WTC11 (cell line): ENCODE data around the gene DHPS. TPM values are rescaled to one million over a fixed set of nuclear protein-coding genes. Genes with fewer than 3 reads are reported as not detected.

Experiments used
- ATAC-seq: fragments of 200-7000 bp; cut with Tn5 transposase; 2 replicates; pipeline ENCODE4 v1.10.0; 2021; ENCODE audit warnings: mild to moderate bottlenecking, moderate library complexity
- CTCF ChIA-PET: fragments of 300-600 bp; sonication (Branson Sonifier 250); formaldehyde crosslinking; loops from one replicate; lab custom pipeline; 2021; ENCODE audit warnings: antibody characterized with exemption; lab: Charles Lee
- POLR2A ChIA-PET: fragments of 350-600 bp; sonication (Branson Sonifier 250); formaldehyde crosslinking; loops from one replicate; lab custom pipeline; 2021; ENCODE audit warnings: antibody characterized with exemption; lab: Charles Lee
- DNase-seq: peaks from one replicate; pipeline ENCODE4 v3.0.0; 2021; ENCODE audit warnings: low spot score
- H3K27ac Mint-ChIP-seq: 2 replicates; pipeline ENCODE4 v1.8.0; 2021; ENCODE audit warnings: mixed read lengths
- H3K27me3 Mint-ChIP-seq: 2 replicates; pipeline ENCODE4 v1.8.0; 2021; ENCODE audit warnings: low read depth, mild to moderate bottlenecking, moderate library complexity, mixed read lengths
- H3K36me3 Mint-ChIP-seq: 2 replicates; pipeline ENCODE4 v1.8.0; 2021; ENCODE audit warnings: mixed read lengths
- H3K4me1 Mint-ChIP-seq: 2 replicates; pipeline ENCODE4 v1.8.0; 2022; ENCODE audit warnings: mixed read lengths
- H3K4me3 Mint-ChIP-seq: 2 replicates; pipeline ENCODE4 v1.8.0; 2021; ENCODE audit warnings: mild to moderate bottlenecking, moderate library complexity, mixed read lengths
- H3K9me3 Mint-ChIP-seq: 2 replicates; pipeline ENCODE4 v1.8.0; 2021; ENCODE audit warnings: mixed read lengths
- ATF6 ChIP-seq: sonication (generic); formaldehyde crosslinking; IDR thresholded peaks from 2 replicates; pipeline ENCODE4 v1.8.1; 2023; ENCODE audit warnings: mild to moderate bottlenecking, missing genetic modification reagents
- CBFB ChIP-seq: sonication (generic); formaldehyde crosslinking; IDR thresholded peaks from 2 replicates; pipeline ENCODE4 v1.8.1; 2022; ENCODE audit warnings: mild to moderate bottlenecking, low read depth, missing genetic modification reagents
- CREB1 ChIP-seq: sonication (generic); formaldehyde crosslinking; IDR thresholded peaks from 2 replicates; pipeline ENCODE4 v1.8.0; 2023; ENCODE audit warnings: mild to moderate bottlenecking, missing genetic modification reagents
- CREM ChIP-seq: sonication (generic); formaldehyde crosslinking; IDR thresholded peaks from 2 replicates; pipeline ENCODE4 v1.8.1; 2022; ENCODE audit warnings: mild to moderate bottlenecking, missing genetic modification reagents, moderate library complexity
- EMX1 ChIP-seq: fragments of 250-450 bp; sonication (Bioruptor Pico); IDR thresholded peaks from 2 replicates; pipeline ENCODE4 v1.8.0; 2021; ENCODE audit warnings: mild to moderate bottlenecking
- GABPB1 ChIP-seq: sonication (generic); formaldehyde crosslinking; IDR thresholded peaks from 2 replicates; pipeline ENCODE4 v1.8.1; 2023; ENCODE audit warnings: mild to moderate bottlenecking, missing genetic modification reagents
- JAZF1 ChIP-seq: fragments of 250-450 bp; sonication (Bioruptor Pico); IDR thresholded peaks from 2 replicates; pipeline ENCODE4 v1.9.0; 2021; ENCODE audit warnings: moderate library complexity, mild to moderate bottlenecking, inconsistent platforms
- MLX ChIP-seq: sonication (generic); formaldehyde crosslinking; IDR thresholded peaks from 2 replicates; pipeline ENCODE4 v1.8.1; 2023; ENCODE audit warnings: mild to moderate bottlenecking, missing genetic modification reagents, moderate library complexity
- MXD4 ChIP-seq: fragments of 250-450 bp; sonication (Bioruptor Pico); IDR thresholded peaks from 2 replicates; pipeline ENCODE4 v1.8.0; 2021; ENCODE audit warnings: mild to moderate bottlenecking, moderate library complexity, borderline replicate concordance
- NFATC4 ChIP-seq: fragments of 250-450 bp; sonication (Bioruptor Pico); IDR thresholded peaks from 2 replicates; pipeline ENCODE4 v1.9.0; 2021; ENCODE audit warnings: mild to moderate bottlenecking
- NR2C2 ChIP-seq: sonication (generic); formaldehyde crosslinking; IDR thresholded peaks from 2 replicates; pipeline ENCODE4 v1.8.0; 2022; ENCODE audit warnings: mild to moderate bottlenecking, missing genetic modification reagents
- OVOL2 ChIP-seq: fragments of 250-450 bp; sonication (Bioruptor Pico); IDR thresholded peaks from 2 replicates; pipeline ENCODE4 v1.9.0; 2021; ENCODE audit warnings: mild to moderate bottlenecking, borderline replicate concordance
- RORB ChIP-seq: fragments of 250-450 bp; sonication (Bioruptor Pico); IDR thresholded peaks from 2 replicates; pipeline ENCODE4 v1.9.0; 2021; ENCODE audit warnings: mild to moderate bottlenecking
- SMAD3 ChIP-seq: sonication (generic); formaldehyde crosslinking; IDR thresholded peaks from 2 replicates; pipeline ENCODE4 v1.8.0; 2022; ENCODE audit warnings: missing genetic modification reagents, mild to moderate bottlenecking, borderline replicate concordance
- SMAD4 ChIP-seq: sonication (generic); formaldehyde crosslinking; IDR thresholded peaks from 2 replicates; pipeline ENCODE4 v1.8.0; 2022; ENCODE audit warnings: mild to moderate bottlenecking, missing genetic modification reagents
- TEAD1 ChIP-seq: sonication (generic); formaldehyde crosslinking; IDR thresholded peaks from 2 replicates; pipeline ENCODE4 v1.8.0; 2022; ENCODE audit warnings: mild to moderate bottlenecking, missing genetic modification reagents
- TEAD4 ChIP-seq: sonication (generic); formaldehyde crosslinking; IDR thresholded peaks from 2 replicates; pipeline ENCODE4 v1.8.0; 2022; ENCODE audit warnings: mild to moderate bottlenecking, missing genetic modification reagents
- ZNF121 ChIP-seq: sonication (generic); formaldehyde crosslinking; IDR thresholded peaks from 2 replicates; pipeline ENCODE4 v1.8.0; 2023; ENCODE audit warnings: missing genetic modification reagents
- ZNF416 ChIP-seq: fragments of 250-450 bp; sonication (Bioruptor Pico); IDR thresholded peaks from 2 replicates; pipeline ENCODE4 v1.9.0; 2021; ENCODE audit warnings: mild to moderate bottlenecking, inconsistent platforms
- total RNA-seq: library from RNA; stranded (reverse); gene quantifications from 3 replicates; pipeline ENCODE4 v1.2.3, GENCODE V29; 2021
- TF ChIP-seq, protein P1 (sequence below): sonication (generic); formaldehyde crosslinking; IDR thresholded peaks from 2 replicates; pipeline ENCODE4 v1.8.1; 2022; ENCODE audit warnings: missing genetic modification reagents, borderline replicate concordance
- TF ChIP-seq, protein P2 (sequence below): sonication (generic); formaldehyde crosslinking; IDR thresholded peaks from 2 replicates; pipeline ENCODE4 v1.8.0; 2023; ENCODE audit warnings: missing genetic modification reagents
- TF ChIP-seq, protein P3 (sequence below): sonication (generic); formaldehyde crosslinking; IDR thresholded peaks from 2 replicates; pipeline ENCODE4 v1.8.0; 2022; ENCODE audit warnings: mild to moderate bottlenecking, missing genetic modification reagents
- TF ChIP-seq, protein P4 (sequence below): sonication (generic); formaldehyde crosslinking; IDR thresholded peaks from 2 replicates; pipeline ENCODE4 v1.8.1; 2023; ENCODE audit warnings: mild to moderate bottlenecking, moderate library complexity, missing genetic modification reagents

DHPS gene
- total RNA-seq, 1 experiment from 2014 or later: 115 TPM

DNA sequence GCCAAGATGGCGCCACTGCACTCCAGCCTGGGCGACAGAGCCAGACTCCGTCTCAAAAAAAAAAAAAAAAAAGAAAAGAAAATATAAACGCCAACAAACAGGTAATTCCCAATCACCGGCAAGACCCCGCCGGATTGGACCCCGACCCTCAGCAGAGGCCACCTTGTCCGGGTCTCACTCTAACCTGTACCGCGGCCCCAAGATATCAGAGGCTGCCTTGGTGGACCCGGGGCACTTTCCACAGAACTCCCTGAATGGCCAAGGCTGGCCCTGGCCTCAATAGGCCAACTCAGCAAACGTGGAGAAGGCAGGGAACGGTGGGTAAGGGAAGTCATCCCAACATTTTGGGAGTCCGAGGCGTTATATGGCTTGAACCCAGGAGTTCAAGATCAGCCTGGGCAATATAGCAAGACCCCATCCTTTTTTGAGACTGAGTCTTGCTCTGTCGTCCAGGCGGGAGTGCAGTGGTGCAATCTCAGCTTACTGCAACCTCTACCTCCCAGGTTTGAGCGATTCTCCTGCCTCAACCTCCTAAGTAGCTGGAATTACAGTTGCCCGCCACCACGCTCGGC lies 43.0 kb downstream of the DHPS start:
- CTCF ChIA-PET: interaction anchor here (0.7 to 2.2 kb wide), 3 partner anchors 10 to 98 kb away, joined by 3 to 17 read pairs (median 6); partner anchors contain the start of gene GET3
- POLR2A ChIA-PET: no interaction called here
- 0 out of 2 replicates have a peak, but pooled peaks cover 7% of the 10 kb centered on the region for H3K4me1 Mint-ChIP-seq
- H3K4me3 Mint-ChIP-seq: no peak overlapping the region
- TF ChIP-seq ATF6 (CRISPR knock-in tag) (no peak), ZNF121 (CRISPR knock-in tag) (0 out of 2 replicates have a peak, but pooled peaks have one; percentile 33)
- no peak overlapping the region for H3K27ac Mint-ChIP-seq
- DNase-seq (no peak), ATAC-seq (no peak)
- no peaks in the 10 kb centered on the region for H3K9me3 Mint-ChIP-seq
- H3K36me3 Mint-ChIP-seq: no peaks in the 10 kb centered on the region
- H3K27me3 Mint-ChIP-seq: peaks cover 16% of the 10 kb centered on the region; the same call in 1 of the 2 replicates

GRCh38 chr19:12636631-12637030 lies 45.0 kb downstream of the DHPS start:
- DNase-seq (no peak), ATAC-seq (no peak)
- H3K4me3 Mint-ChIP-seq: no peak overlapping the region
- ChIA-PET POLR2A (no interaction called here), CTCF (no interaction called here)
- H3K4me1 Mint-ChIP-seq: 0 out of 2 replicates have a peak, but pooled peaks cover 7% of the 10 kb centered on the region
- H3K27me3 Mint-ChIP-seq: peaks cover 13% of the 10 kb centered on the region; the same call in 1 of the 2 replicates
- H3K27ac Mint-ChIP-seq: no peak overlapping the region
- H3K36me3 Mint-ChIP-seq: no peaks in the 10 kb centered on the region
- H3K9me3 Mint-ChIP-seq: no peaks in the 10 kb centered on the region
- TF ChIP-seq, protein P1, sequence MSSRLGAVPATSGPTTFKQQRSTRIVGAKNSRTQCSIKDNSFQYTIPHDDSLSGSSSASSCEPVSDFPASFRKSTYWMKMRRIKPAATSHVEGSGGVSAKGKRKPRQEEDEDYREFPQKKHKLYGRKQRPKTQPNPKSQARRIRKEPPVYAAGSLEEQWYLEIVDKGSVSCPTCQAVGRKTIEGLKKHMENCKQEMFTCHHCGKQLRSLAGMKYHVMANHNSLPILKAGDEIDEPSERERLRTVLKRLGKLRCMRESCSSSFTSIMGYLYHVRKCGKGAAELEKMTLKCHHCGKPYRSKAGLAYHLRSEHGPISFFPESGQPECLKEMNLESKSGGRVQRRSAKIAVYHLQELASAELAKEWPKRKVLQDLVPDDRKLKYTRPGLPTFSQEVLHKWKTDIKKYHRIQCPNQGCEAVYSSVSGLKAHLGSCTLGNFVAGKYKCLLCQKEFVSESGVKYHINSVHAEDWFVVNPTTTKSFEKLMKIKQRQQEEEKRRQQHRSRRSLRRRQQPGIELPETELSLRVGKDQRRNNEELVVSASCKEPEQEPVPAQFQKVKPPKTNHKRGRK: no peak
- TF ChIP-seq, protein P2, sequence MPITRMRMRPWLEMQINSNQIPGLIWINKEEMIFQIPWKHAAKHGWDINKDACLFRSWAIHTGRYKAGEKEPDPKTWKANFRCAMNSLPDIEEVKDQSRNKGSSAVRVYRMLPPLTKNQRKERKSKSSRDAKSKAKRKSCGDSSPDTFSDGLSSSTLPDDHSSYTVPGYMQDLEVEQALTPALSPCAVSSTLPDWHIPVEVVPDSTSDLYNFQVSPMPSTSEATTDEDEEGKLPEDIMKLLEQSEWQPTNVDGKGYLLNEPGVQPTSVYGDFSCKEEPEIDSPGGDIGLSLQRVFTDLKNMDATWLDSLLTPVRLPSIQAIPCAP (CRISPR knock-in tag): no peak
- TF ChIP-seq RORB (CRISPR knock-in tag) (no peak), JAZF1 (CRISPR knock-in tag) (no peak), CREB1 (no peak), GABPB1 (CRISPR knock-in tag) (no peak), SMAD4 (CRISPR knock-in tag) (no peak)

DNA sequence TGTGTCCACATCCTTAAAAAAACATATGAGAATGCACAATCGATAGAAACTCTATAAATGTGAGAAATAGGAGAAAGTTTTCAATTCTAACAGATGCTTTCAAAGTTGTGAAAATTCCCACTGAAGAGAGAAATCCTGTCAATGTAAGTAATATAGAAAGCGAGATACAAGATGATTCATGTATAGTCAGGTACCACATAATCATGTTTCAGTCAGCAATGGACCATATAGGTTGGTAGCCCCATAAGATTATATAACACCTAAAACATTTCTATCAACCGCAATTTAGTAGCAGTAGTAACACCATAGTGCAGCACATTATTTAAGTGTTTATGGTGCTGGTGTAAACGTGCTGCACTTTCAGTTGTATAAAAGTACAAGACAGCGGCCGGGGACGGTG lies 52.5 kb downstream of the DHPS start:
- CTCF ChIA-PET: no interaction called here
- DNase-seq: no peak
- no peaks in the 10 kb centered on the region; the same call in 1 of the 2 replicates for H3K27me3 Mint-ChIP-seq
- POLR2A ChIA-PET: no interaction called here
- peaks cover 66% of the 10 kb centered on the region for H3K36me3 Mint-ChIP-seq
- no peaks in the 10 kb centered on the region for H3K4me1 Mint-ChIP-seq
- H3K4me3 Mint-ChIP-seq: no peak overlapping the region
- H3K27ac Mint-ChIP-seq: no peak overlapping the region
- ATAC-seq: no peak
- peaks cover 31% of the 10 kb centered on the region for H3K9me3 Mint-ChIP-seq
- TF ChIP-seq TEAD4 (CRISPR knock-in tag) (no peak), CBFB (CRISPR knock-in tag) (no peak), NR2C2 (CRISPR knock-in tag) (no peak), RORB (CRISPR knock-in tag) (no peak), JAZF1 (CRISPR knock-in tag) (no peak), MXD4 (no peak), EMX1 (CRISPR knock-in tag) (no peak), ZNF416 (CRISPR knock-in tag) (no peak), SMAD3 (CRISPR knock-in tag) (no peak), CREM (CRISPR knock-in tag) (no peak), GABPB1 (CRISPR knock-in tag) (no peak), OVOL2 (no peak), MLX (no peak), TEAD1 (CRISPR knock-in tag) (no peak), NFATC4 (no peak)
- TF ChIP-seq, protein P3, sequence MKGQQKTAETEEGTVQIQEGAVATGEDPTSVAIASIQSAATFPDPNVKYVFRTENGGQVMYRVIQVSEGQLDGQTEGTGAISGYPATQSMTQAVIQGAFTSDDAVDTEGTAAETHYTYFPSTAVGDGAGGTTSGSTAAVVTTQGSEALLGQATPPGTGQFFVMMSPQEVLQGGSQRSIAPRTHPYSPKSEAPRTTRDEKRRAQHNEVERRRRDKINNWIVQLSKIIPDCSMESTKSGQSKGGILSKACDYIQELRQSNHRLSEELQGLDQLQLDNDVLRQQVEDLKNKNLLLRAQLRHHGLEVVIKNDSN: no peak
- TF ChIP-seq, protein P4, sequence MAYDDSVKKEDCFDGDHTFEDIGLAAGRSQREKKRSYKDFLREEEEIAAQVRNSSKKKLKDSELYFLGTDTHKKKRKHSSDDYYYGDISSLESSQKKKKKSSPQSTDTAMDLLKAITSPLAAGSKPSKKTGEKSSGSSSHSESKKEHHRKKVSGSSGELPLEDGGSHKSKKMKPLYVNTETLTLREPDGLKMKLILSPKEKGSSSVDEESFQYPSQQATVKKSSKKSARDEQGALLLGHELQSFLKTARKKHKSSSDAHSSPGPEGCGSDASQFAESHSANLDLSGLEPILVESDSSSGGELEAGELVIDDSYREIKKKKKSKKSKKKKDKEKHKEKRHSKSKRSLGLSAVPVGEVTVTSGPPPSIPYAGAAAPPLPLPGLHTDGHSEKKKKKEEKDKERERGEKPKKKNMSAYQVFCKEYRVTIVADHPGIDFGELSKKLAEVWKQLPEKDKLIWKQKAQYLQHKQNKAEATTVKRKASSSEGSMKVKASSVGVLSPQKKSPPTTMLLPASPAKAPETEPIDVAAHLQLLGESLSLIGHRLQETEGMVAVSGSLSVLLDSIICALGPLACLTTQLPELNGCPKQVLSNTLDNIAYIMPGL: no peak
- TF ChIP-seq, protein P1: no peak
